Uterus (tissue), 4 donors: Measurements from ENCODE around the gene UBR2. TPM values are rescaled to one million over a fixed set of nuclear protein-coding genes. Genes with fewer than 3 reads are reported as not detected.

Experiments
- DNase-seq, 2 donors: peaks; one replicate each; pipeline ENCODE4 v3.0.0-alpha.2; 2019 to 2020
- H3K27ac ChIP-seq, 2 donors: fragments of 200-600 bp; sonication (generic); 1 replicate in 1 of 2; 2 replicates in 1 of 2; pipeline ENCODE4 v1.5.1; 2016 to 2018
- H3K27me3 ChIP-seq, 2 donors: fragments of 200-600 bp; sonication (generic); one replicate each; pipeline ENCODE4 v1.5.1; 2018 to 2019; ENCODE audit warnings: control low read depth in 1 of 2
- H3K36me3 ChIP-seq, 2 donors: fragments of 200-600 bp; sonication (generic); one replicate each; pipeline ENCODE4 v1.5.1; 2019; ENCODE audit warnings: control low read depth in 1 of 2
- H3K4me1 ChIP-seq, 2 donors: fragments of 200-600 bp; sonication (generic); one replicate each; pipeline ENCODE4 v1.5.1; 2018 to 2019; ENCODE audit warnings: control low read depth in 1 of 2
- H3K4me3 ChIP-seq, 2 donors: fragments of 200-600 bp; sonication (generic); 1 replicate in 1 of 2; 2 replicates in 1 of 2; pipeline ENCODE4 v1.5.1; 2018 to 2019; ENCODE audit warnings: mild to moderate bottlenecking in 1 of 2
- H3K9me3 ChIP-seq, 2 donors: fragments of 200-600 bp; sonication (generic); one replicate each; pipeline ENCODE4 v1.5.1; 2019; ENCODE audit warnings: control low read depth in 1 of 2
- CTCF ChIP-seq, 4 experiments: fragments of 200-600 bp in 2 of 4; fragments of 450-650 bp in 2 of 4; sonication (generic) in 2 of 4; IDR thresholded peaks; one replicate each; pipeline ENCODE4 v1.5.1; 2016 to 2019; ENCODE audit warnings: antibody characterized with exemption in 4 of 4, mild to moderate bottlenecking in 2 of 4, moderate library complexity in 1 of 4
- POLR2A ChIP-seq, 2 donors: fragments of 450-650 bp; IDR thresholded peaks; one replicate each; pipeline ENCODE4 v1.6.1; 2016; ENCODE audit warnings: antibody characterized with exemption in 2 of 2, mild to moderate bottlenecking in 1 of 2, moderate library complexity in 1 of 2
- intact Hi-C: fragments of 100-400 bp; cut with DNase I; formaldehyde crosslinking; loops from one replicate; pipeline ENCODE4 v1.15.1; 2023; ENCODE audit warnings: low total_unique reads
- total RNA-seq, 4 donors: library from RNA; depleted of rRNA in 3 of 4; stranded (reverse); fragments of >200 nt in 3 of 4; gene quantifications; one replicate each; pipeline versions ENCODE4 v1.1.0 to v1.2.4, GENCODE V29; 2014 to 2023
- donor health status: DM: yes; HTN: yes; CAD: no.

UBR2 gene
- 10 to 100 TPM; 13.2 to 44.2 (median 29.5) TPM for total RNA-seq

- H3K4me1 ChIP-seq, result peaks cover 0 to 5% of the 10 kb centered on the region in 2 donors
- peak within 1 kb of the TSS; percentile 95 to 97 for H3K27ac ChIP-seq
- H3K36me3 ChIP-seq, result no peaks in the 10 kb centered on the region
- intact Hi-C loops, result no loop called here
- peak within 1 kb of the TSS; percentile 92 to 97 for H3K4me3 ChIP-seq
- peak; percentile 94 to 99 for DNase-seq
- TF ChIP-seq CTCF (IDR thresholded peaks at IDR 0.05) (peak; percentile 10 to 58 (median 36)), POLR2A (IDR thresholded peaks at IDR 0.05) (peak; percentile 84 to 87)
- H3K27me3 ChIP-seq, result no peaks in the 10 kb centered on the region
- H3K9me3 ChIP-seq, result no peaks in the 10 kb centered on the region
Measured at GRCh38 chr6:42563697-42564505, at the start of gene UBR2. Gene UBR2 (plus strand): TSS chr6:42564029. CDS start chr6:42564320, 291 bp downstream.

- Histone ChIP-seq H3K27me3 (no peaks in the 10 kb centered on the region), H3K36me3 (no peaks in the 10 kb centered on the region), H3K4me3 (no peak overlapping the region), H3K27ac (no peak overlapping the region), H3K9me3 (no peaks in the 10 kb centered on the region), H3K4me1 (no peaks in the 10 kb centered on the region)
- TF ChIP-seq POLR2A (IDR thresholded peaks at IDR 0.05) (no peak), CTCF (IDR thresholded peaks at IDR 0.05) (no peak)
- intact Hi-C loops, result no loop called here
- no peak for DNase-seq
Measured at GRCh38 chr6:42514745-42515144, 49.1 kb upstream of the UBR2 start.

DNA sequence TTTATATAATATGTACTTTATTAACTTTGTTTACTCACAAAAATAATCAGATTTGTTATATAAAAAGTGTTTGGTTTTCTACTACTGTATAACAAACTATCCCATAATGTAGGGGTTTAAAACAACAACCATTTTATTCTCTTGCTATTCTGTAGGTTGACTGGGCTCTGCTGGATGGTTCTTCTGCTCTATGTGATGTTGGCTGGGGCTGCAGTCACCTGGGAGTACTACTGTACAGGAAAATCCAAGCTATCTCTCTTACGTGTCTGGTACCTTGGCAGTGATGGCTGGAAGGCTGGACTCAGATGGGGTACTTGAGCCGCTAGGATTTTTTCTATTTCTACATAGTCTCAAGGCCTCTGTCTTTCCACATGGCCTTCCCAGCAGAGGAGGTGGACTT is 44.0 kb upstream of the UBR2 start:
- no peak overlapping the region for H3K4me3 ChIP-seq
- no peak for DNase-seq
- no peaks in the 10 kb centered on the region for H3K27me3 ChIP-seq
- no peak overlapping the region for H3K27ac ChIP-seq
- intact Hi-C loops, result no loop called here
- no peaks in the 10 kb centered on the region for H3K4me1 ChIP-seq
- TF ChIP-seq POLR2A (IDR thresholded peaks at IDR 0.05) (no peak), CTCF (IDR thresholded peaks at IDR 0.05) (no peak)
- no peaks in the 10 kb centered on the region for H3K36me3 ChIP-seq
- H3K9me3 ChIP-seq, result no peaks in the 10 kb centered on the region

DNA sequence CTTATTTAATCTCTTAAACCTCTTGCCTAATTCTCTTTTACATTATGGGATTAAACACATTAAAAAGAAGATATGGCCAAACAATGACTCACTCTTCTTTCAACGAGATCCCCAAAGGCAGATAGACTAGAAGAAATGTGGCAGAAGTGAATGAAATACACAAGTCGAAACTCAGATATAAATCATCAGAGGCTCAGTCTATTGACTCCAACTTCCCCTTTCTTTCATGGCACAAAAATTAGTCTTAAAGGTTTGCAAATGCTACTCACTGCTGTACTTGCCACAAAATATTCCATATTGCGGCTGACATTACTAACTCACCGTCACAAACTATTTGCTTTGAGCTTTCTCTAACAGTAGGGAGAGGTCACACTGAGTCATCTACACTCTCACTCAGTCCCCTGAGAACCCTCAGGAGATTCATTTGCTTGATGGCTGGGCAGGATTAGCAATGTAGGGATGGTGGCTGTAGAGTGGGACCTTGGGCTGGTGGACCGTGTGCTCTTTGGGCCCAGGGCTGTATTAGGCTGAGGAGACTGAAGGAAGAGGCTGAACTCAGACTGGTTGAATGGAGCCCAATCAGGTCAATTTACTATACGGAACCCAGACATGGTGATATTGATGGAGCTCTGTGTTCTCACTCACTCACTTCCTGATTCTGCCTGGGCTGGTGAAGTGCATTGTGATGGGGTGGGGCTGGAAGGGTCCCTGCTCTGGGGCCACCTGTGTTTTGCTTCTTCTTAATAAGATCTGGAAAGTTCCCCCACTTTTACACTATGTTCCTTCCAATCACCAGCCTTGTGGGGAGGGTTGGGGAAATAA is 42.8 kb upstream of the UBR2 start:
- H3K27ac ChIP-seq, result no peak overlapping the region
- TF ChIP-seq CTCF (IDR thresholded peaks at IDR 0.05) (no peak), POLR2A (IDR thresholded peaks at IDR 0.05) (no peak)
- intact Hi-C loops, result no loop called here
- H3K4me1 ChIP-seq, result no peaks in the 10 kb centered on the region
- DNase-seq, result no peak
- no peaks in the 10 kb centered on the region for H3K9me3 ChIP-seq
- no peaks in the 10 kb centered on the region for H3K36me3 ChIP-seq
- no peaks in the 10 kb centered on the region for H3K27me3 ChIP-seq
- no peak overlapping the region for H3K4me3 ChIP-seq

DNA sequence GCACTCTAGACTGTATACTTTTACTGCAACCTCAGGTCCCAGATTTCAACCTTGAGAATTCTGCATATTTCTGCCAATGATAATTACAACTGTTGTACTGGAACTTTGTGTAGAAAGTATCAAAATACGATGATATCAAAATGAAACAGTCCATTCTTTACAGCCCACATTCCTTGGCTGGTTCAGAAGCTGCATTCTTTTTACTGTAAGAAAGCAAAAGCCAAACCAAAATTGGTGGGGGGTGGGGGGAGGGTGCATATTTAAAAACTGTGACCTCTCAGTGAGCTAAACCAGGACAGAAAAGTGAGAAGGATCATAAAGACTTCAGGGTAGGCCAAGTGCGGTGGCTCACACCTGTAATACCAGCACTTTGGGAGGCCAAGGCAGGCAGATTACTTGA is 41.8 kb upstream of the UBR2 start:
- Histone ChIP-seq H3K4me1 (no peaks in the 10 kb centered on the region), H3K36me3 (no peaks in the 10 kb centered on the region), H3K9me3 (no peaks in the 10 kb centered on the region), H3K27me3 (no peaks in the 10 kb centered on the region), H3K27ac (no peak overlapping the region), H3K4me3 (no peak overlapping the region)
- intact Hi-C loops, result no loop called here
- DNase-seq, result no peak
- TF ChIP-seq CTCF (IDR thresholded peaks at IDR 0.05) (no peak), POLR2A (IDR thresholded peaks at IDR 0.05) (no peak)
